ENCODE measurements around the gene HBG1.

- TF ChIP-seq POLR2A (IDR thresholded peaks at IDR 0.05; ENCODE audit: low read depth) (no peak), CTCF (IDR thresholded peaks at IDR 0.05) (no peak), EP300 (IDR thresholded peaks at IDR 0.05) (no peak)
These were observed 48.8 kb upstream of the HBG1 start for GRCh38 chr11:5298451-5298850.

Data from esophagus muscularis mucosa (tissue), 4 donors.